Measurements from ENCODE around the gene NDUFB4.
A peak's percentile ranks its signal among the peaks of the same experiment; 100 is the strongest.
"Not testable (repeated sequence)": the region's sequence is repeated elsewhere in the genome, so short reads cannot be mapped to it uniquely, and the experiment has no call there.

Gene NDUFB4

DNA sequence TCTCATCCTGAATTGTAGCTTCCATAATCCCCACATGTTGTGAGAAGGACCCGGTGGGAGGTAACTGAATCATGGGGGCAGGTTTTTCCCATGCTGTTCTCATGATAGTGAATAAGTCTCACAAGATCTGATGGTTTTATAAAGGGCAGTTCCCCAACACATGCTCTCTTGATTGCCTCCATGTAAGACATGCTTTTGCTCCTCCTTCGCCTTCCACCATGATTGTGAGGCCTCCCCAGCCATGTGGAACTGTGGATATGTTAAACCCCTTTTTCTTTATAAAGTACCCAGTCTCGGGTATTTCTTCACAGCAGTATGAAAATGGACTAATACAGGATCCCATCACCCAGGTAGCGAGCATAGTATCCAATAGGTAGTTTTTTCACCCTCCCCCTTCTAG, 42.7 kb downstream of the NDUFB4 start:
- POLR2A ChIA-PET; H3K36me3 ChIP-seq (ENCODE audit: control insufficient read depth in 4 of 4, insufficient read depth in 4 of 4, low read length in 3 of 4); DNase-seq; H3K27me3 ChIP-seq (replicated peaks in 2 of 5; ENCODE audit: control insufficient read depth in 4 of 5, insufficient read depth in 5 of 5, low read length in 4 of 5); H3K27ac ChIP-seq (ENCODE audit: insufficient read depth in 1 of 2, low read depth in 1 of 2, low read length in 2 of 2, poor library complexity in 1 of 2, severe bottlenecking in 2 of 2); CTCF ChIA-PET; H3K9me3 ChIP-seq (ENCODE audit: control extremely low read depth in 1 of 5, control insufficient read depth in 4 of 5, insufficient read depth in 2 of 5, low read depth in 1 of 5, low read length in 4 of 5); H3K4me3 ChIP-seq (ENCODE audit: control insufficient read depth in 1 of 7, extremely low read depth in 1 of 7, insufficient read depth in 4 of 7, low read depth in 2 of 7, low read length in 6 of 7): not testable (repeated sequence)
- WGBS (ENCODE audit: insufficient coverage) = 100% methylated on average over 1 of the region's 4 CpGs
- H3K4me1 ChIP-seq (ENCODE audit: control extremely low read depth in 1 of 4, control insufficient read depth in 4 of 4, insufficient read depth in 4 of 4, low read length in 3 of 4) = peaks cover 3 to 34% (median 12%) of the 10 kb centered on the region in 4 experiments

DNA sequence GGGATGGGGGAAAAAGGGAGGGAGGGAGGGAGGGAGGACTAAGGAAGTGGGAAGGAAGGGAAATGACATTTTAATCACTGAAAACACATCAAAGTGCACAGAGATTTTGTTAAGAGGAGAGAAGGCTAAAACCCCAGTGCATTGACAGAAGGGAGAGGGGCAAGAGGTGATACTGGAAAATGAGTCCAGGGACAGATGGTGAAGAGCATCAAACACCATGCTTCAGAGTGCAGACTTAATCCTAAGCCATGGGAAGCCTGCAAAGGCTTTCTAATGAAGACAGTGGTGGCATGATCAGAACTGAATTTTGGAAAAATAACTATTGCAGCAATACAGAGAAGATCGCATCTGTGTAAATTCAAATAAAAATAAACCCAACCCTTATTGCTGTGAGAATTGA, 44.1 kb downstream of the NDUFB4 start:
- DNase-seq = no peak
- POLR2A ChIA-PET = no interaction called here
- H3K27ac ChIP-seq (ENCODE audit: insufficient read depth in 1 of 2, low read depth in 1 of 2, low read length in 2 of 2, poor library complexity in 1 of 2, severe bottlenecking in 2 of 2) = no peak overlapping the region
- H3K9me3 ChIP-seq (ENCODE audit: control extremely low read depth in 1 of 5, control insufficient read depth in 4 of 5, insufficient read depth in 2 of 5, low read depth in 1 of 5, low read length in 4 of 5) = peaks cover 0 to 3% (median 0%) of the 10 kb centered on the region in 5 experiments
- H3K4me3 ChIP-seq (ENCODE audit: control insufficient read depth in 1 of 7, extremely low read depth in 1 of 7, insufficient read depth in 4 of 7, low read depth in 2 of 7, low read length in 6 of 7) = no peak overlapping the region
- CTCF ChIA-PET = no interaction called here
- peaks cover 3 to 46% (median 12%) of the 10 kb centered on the region in 4 experiments for H3K4me1 ChIP-seq (ENCODE audit: control extremely low read depth in 1 of 4, control insufficient read depth in 4 of 4, insufficient read depth in 4 of 4, low read length in 3 of 4)
- 100% methylated on average over 1 of the region's 1 CpG for WGBS (ENCODE audit: insufficient coverage)
- H3K36me3 ChIP-seq (ENCODE audit: control insufficient read depth in 4 of 4, insufficient read depth in 4 of 4, low read length in 3 of 4) = no peaks in the 10 kb centered on the region
- H3K27me3 ChIP-seq (replicated peaks in 2 of 5; ENCODE audit: control insufficient read depth in 4 of 5, insufficient read depth in 5 of 5, low read length in 4 of 5) = no peaks in the 10 kb centered on the region

GRCh38 chr3:120641696-120642246, 45.6 kb downstream of the NDUFB4 start:
- Histone ChIP-seq H3K4me3 (ENCODE audit: control insufficient read depth in 1 of 7, extremely low read depth in 1 of 7, insufficient read depth in 4 of 7, low read depth in 2 of 7, low read length in 6 of 7) (no peak overlapping the region), H3K27ac (ENCODE audit: insufficient read depth in 1 of 2, low read depth in 1 of 2, low read length in 2 of 2, poor library complexity in 1 of 2, severe bottlenecking in 2 of 2) (peak overlapping the region; percentile 65 to 88), H3K36me3 (ENCODE audit: control insufficient read depth in 4 of 4, insufficient read depth in 4 of 4, low read length in 3 of 4) (no peaks in the 10 kb centered on the region), H3K27me3 (replicated peaks in 2 of 5; ENCODE audit: control insufficient read depth in 4 of 5, insufficient read depth in 5 of 5, low read length in 4 of 5) (no peaks in the 10 kb centered on the region), H3K9me3 (ENCODE audit: control extremely low read depth in 1 of 5, control insufficient read depth in 4 of 5, insufficient read depth in 2 of 5, low read depth in 1 of 5, low read length in 4 of 5) (peaks cover 0 to 3% (median 0%) of the 10 kb centered on the region in 5 experiments), H3K4me1 (ENCODE audit: control extremely low read depth in 1 of 4, control insufficient read depth in 4 of 4, insufficient read depth in 4 of 4, low read length in 3 of 4) (peaks cover 3 to 51% (median 12%) of the 10 kb centered on the region in 4 experiments)
- peak in 2 of 3 donors; percentile 37 to 50 for DNase-seq
- WGBS (ENCODE audit: insufficient coverage) = 93% methylated on average over 2 of the region's 2 CpGs
- POLR2A ChIA-PET = interaction anchor here (0.9 kb wide), 1 partner anchor 44 kb away, joined by 3 read pairs; no protein-coding TSS in a partner anchor
- CTCF ChIA-PET = interaction anchor here (0.9 kb wide), 1 partner anchor 68 kb away, joined by 3 read pairs; no protein-coding TSS in a partner anchor

GRCh38 chr3:120642368-120642948, 46.3 kb downstream of the NDUFB4 start:
- no peaks in the 10 kb centered on the region for H3K27me3 ChIP-seq (replicated peaks in 2 of 5; ENCODE audit: control insufficient read depth in 4 of 5, insufficient read depth in 5 of 5, low read length in 4 of 5)
- peak; percentile 93 to 98 (median 97) for DNase-seq
- H3K36me3 ChIP-seq (ENCODE audit: control insufficient read depth in 4 of 4, insufficient read depth in 4 of 4, low read length in 3 of 4) = no peaks in the 10 kb centered on the region
- WGBS (ENCODE audit: insufficient coverage) = 20% methylated on average over 4 of the region's 4 CpGs
- H3K27ac ChIP-seq (ENCODE audit: insufficient read depth in 1 of 2, low read depth in 1 of 2, low read length in 2 of 2, poor library complexity in 1 of 2, severe bottlenecking in 2 of 2) = peak overlapping the region; percentile 65 to 88
- ChIA-PET CTCF (interaction anchor here (1.0 to 1.8 kb wide), 3 partner anchors 9 to 99 kb away, joined by 3 to 5 read pairs (median 4); partner anchors contain the start of genes GTF2E1 and RABL3), POLR2A (interaction anchor here (0.9 kb wide), 1 partner anchor 45 kb away, joined by 3 read pairs; no protein-coding TSS in a partner anchor)
- H3K9me3 ChIP-seq (ENCODE audit: control extremely low read depth in 1 of 5, control insufficient read depth in 4 of 5, insufficient read depth in 2 of 5, low read depth in 1 of 5, low read length in 4 of 5) = peaks cover 0 to 3% (median 0%) of the 10 kb centered on the region in 5 experiments
- peaks cover 3 to 56% (median 12%) of the 10 kb centered on the region in 4 experiments for H3K4me1 ChIP-seq (ENCODE audit: control extremely low read depth in 1 of 4, control insufficient read depth in 4 of 4, insufficient read depth in 4 of 4, low read length in 3 of 4)
- peak overlapping the region in 3 of 7 experiments; percentile 12 to 37 (median 20) for H3K4me3 ChIP-seq (ENCODE audit: control insufficient read depth in 1 of 7, extremely low read depth in 1 of 7, insufficient read depth in 4 of 7, low read depth in 2 of 7, low read length in 6 of 7)

DNA sequence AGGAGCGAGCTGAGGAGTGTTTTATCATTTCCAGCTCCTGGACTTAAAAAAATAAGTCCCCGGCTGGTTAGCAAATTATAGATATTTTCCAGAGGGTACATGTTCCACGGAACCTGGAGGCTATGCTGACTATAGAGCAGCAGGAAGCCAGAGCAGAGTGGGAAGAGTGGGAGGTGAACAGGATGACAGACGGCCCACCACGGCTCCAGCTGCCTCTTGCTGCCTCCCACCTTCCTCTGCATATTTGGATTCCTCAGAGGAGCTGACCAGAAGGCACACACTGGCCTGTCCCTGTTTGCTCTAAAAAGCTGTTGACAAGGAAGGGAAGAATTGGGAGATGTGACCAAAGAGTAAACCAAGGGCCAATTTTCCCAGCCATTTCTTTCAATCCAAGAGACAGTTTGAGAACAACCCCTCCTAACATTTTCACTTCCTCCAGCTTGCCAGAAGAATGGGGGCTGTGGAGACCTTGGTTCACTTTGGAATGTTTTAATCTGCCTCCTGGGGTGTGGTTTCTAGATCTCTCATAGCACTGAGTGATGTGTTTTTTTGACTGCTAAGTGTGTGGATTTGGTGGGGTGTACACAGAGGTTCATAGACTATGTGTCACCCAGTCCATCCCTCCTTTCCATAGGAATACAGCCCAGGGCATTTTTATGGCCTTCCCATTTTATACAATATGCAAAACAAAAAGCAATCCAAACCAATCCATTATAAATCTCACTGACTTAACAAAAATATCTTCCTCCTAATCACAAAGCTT, 49.1 kb downstream of the NDUFB4 start:
- ChIA-PET CTCF (interaction anchor here (1.4 kb wide), 1 partner anchor 11 kb away, joined by 6 read pairs; no protein-coding TSS in a partner anchor), POLR2A (no interaction called here)
- no peak for DNase-seq
- WGBS (ENCODE audit: insufficient coverage) = 86% methylated on average over 3 of the region's 5 CpGs
- H3K4me3 ChIP-seq (ENCODE audit: control insufficient read depth in 1 of 7, extremely low read depth in 1 of 7, insufficient read depth in 4 of 7, low read depth in 2 of 7, low read length in 6 of 7) = no peak overlapping the region
- H3K36me3 ChIP-seq (ENCODE audit: control insufficient read depth in 4 of 4, insufficient read depth in 4 of 4, low read length in 3 of 4) = no peaks in the 10 kb centered on the region
- peaks cover 3 to 57% (median 12%) of the 10 kb centered on the region in 4 experiments for H3K4me1 ChIP-seq (ENCODE audit: control extremely low read depth in 1 of 4, control insufficient read depth in 4 of 4, insufficient read depth in 4 of 4, low read length in 3 of 4)
- no peaks in the 10 kb centered on the region for H3K9me3 ChIP-seq (ENCODE audit: control extremely low read depth in 1 of 5, control insufficient read depth in 4 of 5, insufficient read depth in 2 of 5, low read depth in 1 of 5, low read length in 4 of 5)
- no peak overlapping the region for H3K27ac ChIP-seq (ENCODE audit: insufficient read depth in 1 of 2, low read depth in 1 of 2, low read length in 2 of 2, poor library complexity in 1 of 2, severe bottlenecking in 2 of 2)
- no peaks in the 10 kb centered on the region for H3K27me3 ChIP-seq (replicated peaks in 2 of 5; ENCODE audit: control insufficient read depth in 4 of 5, insufficient read depth in 5 of 5, low read length in 4 of 5)

- ChIA-PET POLR2A (no interaction called here), CTCF (interaction anchor here (1.2 kb wide), 1 partner anchor 13 kb away, joined by 4 read pairs; no protein-coding TSS in a partner anchor)
- peak in 2 of 3 donors; percentile 31 to 51 for DNase-seq
- no peak overlapping the region for H3K27ac ChIP-seq (ENCODE audit: insufficient read depth in 1 of 2, low read depth in 1 of 2, low read length in 2 of 2, poor library complexity in 1 of 2, severe bottlenecking in 2 of 2)
- H3K36me3 ChIP-seq (ENCODE audit: control insufficient read depth in 4 of 4, insufficient read depth in 4 of 4, low read length in 3 of 4) = no peaks in the 10 kb centered on the region
- no peaks in the 10 kb centered on the region for H3K9me3 ChIP-seq (ENCODE audit: control extremely low read depth in 1 of 5, control insufficient read depth in 4 of 5, insufficient read depth in 2 of 5, low read depth in 1 of 5, low read length in 4 of 5)
- peaks cover 0 to 41% (median 10%) of the 10 kb centered on the region in 4 experiments for H3K4me1 ChIP-seq (ENCODE audit: control extremely low read depth in 1 of 4, control insufficient read depth in 4 of 4, insufficient read depth in 4 of 4, low read length in 3 of 4)
- 90% methylated on average over 2 of the region's 5 CpGs for WGBS (ENCODE audit: insufficient coverage)
- no peak overlapping the region for H3K4me3 ChIP-seq (ENCODE audit: control insufficient read depth in 1 of 7, extremely low read depth in 1 of 7, insufficient read depth in 4 of 7, low read depth in 2 of 7, low read length in 6 of 7)
- no peaks in the 10 kb centered on the region for H3K27me3 ChIP-seq (replicated peaks in 2 of 5; ENCODE audit: control insufficient read depth in 4 of 5, insufficient read depth in 5 of 5, low read length in 4 of 5)
Observed at GRCh38 chr3:120646771-120647432, 50.8 kb downstream of the NDUFB4 start.
